ENCODE measurements around the gene SV2B.

SV2B gene

GRCh38 chr15:91196127-91196526 lies 96.1 kb downstream of the SV2B start:
- no peak for DNase-seq (ENCODE audit: low read depth)
- no peak for TF ChIP-seq CTCF (conservative IDR thresholded peaks at IDR 0.05; ENCODE audit: control insufficient read depth, insufficient read depth, low read depth, low read length)

GRCh38 chr15:91196768-91197167 lies 96.7 kb downstream of the SV2B start:
- no peak overlapping the region for H3K4me3 ChIP-seq (ENCODE audit: control insufficient read depth, low read depth, low read length)
- no peak for DNase-seq (ENCODE audit: low read depth)
- TF ChIP-seq CTCF (conservative IDR thresholded peaks at IDR 0.05; ENCODE audit: control insufficient read depth, insufficient read depth, low read depth, low read length) = no peak

More at GRCh38 chr15:91196127-91196526, 96.1 kb downstream of the SV2B start:
- no peak overlapping the region for H3K4me3 ChIP-seq (ENCODE audit: control insufficient read depth, low read depth, low read length)

GRCh38 chr15:91199511-91199910 lies 99.5 kb downstream of the SV2B start:
- H3K4me3 ChIP-seq (ENCODE audit: control insufficient read depth, low read depth, low read length) = no peak overlapping the region
- no peak for TF ChIP-seq CTCF (conservative IDR thresholded peaks at IDR 0.05; ENCODE audit: control insufficient read depth, insufficient read depth, low read depth, low read length)
- DNase-seq (ENCODE audit: low read depth) = no peak

- TF ChIP-seq CTCF (conservative IDR thresholded peaks at IDR 0.05; ENCODE audit: control insufficient read depth, insufficient read depth, low read depth, low read length) = no peak
- DNase-seq (ENCODE audit: low read depth) = no peak
- H3K4me3 ChIP-seq (ENCODE audit: control insufficient read depth, low read depth, low read length) = no peak overlapping the region
Observed at GRCh38 chr15:91200101-91200754, 100.2 kb downstream of the SV2B start.

- no peak overlapping the region for H3K4me3 ChIP-seq (ENCODE audit: control insufficient read depth, low read depth, low read length)
- no peak for TF ChIP-seq CTCF (conservative IDR thresholded peaks at IDR 0.05; ENCODE audit: control insufficient read depth, insufficient read depth, low read depth, low read length)
- no peak for DNase-seq (ENCODE audit: low read depth)
Observed at GRCh38 chr15:91202510-91203102, 102.5 kb downstream of the SV2B start.

GRCh38 chr15:91203619-91204203 lies 103.7 kb downstream of the SV2B start:
- TF ChIP-seq CTCF (conservative IDR thresholded peaks at IDR 0.05; ENCODE audit: control insufficient read depth, insufficient read depth, low read depth, low read length) = no peak
- no peak overlapping the region for H3K4me3 ChIP-seq (ENCODE audit: control insufficient read depth, low read depth, low read length)
- DNase-seq (ENCODE audit: low read depth) = no peak

Measured in fibroblast of mammary gland (primary cell).